ENCODE measurements around the gene ARHGAP23.
A peak's percentile ranks its signal among the peaks of the same experiment; 100 is the strongest.
"Not testable (repeated sequence)": the region's sequence is repeated elsewhere in the genome, so short reads cannot be mapped to it uniquely, and the experiment has no call there.

ARHGAP23 gene

DNA sequence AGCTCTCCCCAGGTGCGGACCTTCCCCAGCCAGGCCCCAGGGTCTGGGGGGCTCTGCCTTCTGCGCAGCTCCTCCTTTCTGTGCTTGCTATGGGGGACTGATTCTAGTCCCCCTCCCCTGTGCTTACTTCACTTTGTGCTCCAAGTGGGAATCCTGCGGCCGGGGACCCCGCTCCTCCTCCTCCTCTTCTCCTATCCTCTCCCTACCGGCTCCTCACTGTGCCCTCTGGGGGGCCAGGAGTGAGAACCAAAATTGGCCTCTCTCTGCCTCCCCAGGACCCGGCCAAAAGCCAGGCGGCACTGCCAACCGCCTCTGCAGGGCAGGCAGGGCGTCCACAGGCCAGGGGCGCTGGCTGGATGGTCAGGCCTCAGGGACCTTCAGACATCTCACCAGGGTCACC is 103.5 kb downstream of the ARHGAP23 start:
- not testable (repeated sequence) for H3K36me3 ChIP-seq; H3K9me3 ChIP-seq (replicated peaks in 1 of 11); H3K27me3 ChIP-seq; H4K20me1 ChIP-seq; H3K4me3 ChIP-seq; H3K27ac ChIP-seq; H3K4me2 ChIP-seq; H3K9ac ChIP-seq
- peaks cover 0 to 19% (median 8%) of the 10 kb centered on the region in 10 experiments; a peak in 11 of 20 replicates for H3K4me1 ChIP-seq

DNA sequence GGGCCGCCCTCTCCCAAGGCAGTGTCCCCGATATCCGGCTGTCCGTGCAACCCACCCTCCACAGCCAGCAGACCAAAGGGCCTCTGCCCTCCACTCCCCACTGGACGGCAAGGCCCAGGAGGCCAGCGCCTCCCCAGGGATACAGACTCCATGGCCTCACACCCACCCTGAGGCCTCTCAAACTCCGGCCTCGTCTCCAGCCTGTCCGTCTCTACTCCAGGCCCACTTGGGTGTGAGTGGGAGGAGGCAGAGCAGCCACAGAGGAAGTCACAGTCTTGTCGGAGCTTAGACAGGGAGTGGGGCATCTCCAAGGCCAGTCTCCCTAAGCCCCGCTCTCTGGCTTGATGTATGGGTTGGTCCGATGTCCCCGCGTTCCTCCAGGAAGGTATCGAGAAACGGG is 104.2 kb downstream of the ARHGAP23 start:
- Histone ChIP-seq H3K9me3 (replicated peaks in 1 of 11) (no peaks in the 10 kb centered on the region), H3K9ac (no peak overlapping the region), H3K27me3 (peaks cover 0 to 4% (median 0%) of the 10 kb centered on the region in 11 experiments; a peak in 1 of 22 replicates), H4K20me1 (no peaks in the 10 kb centered on the region; a peak in 2 of 22 replicates), H3K27ac (no peak overlapping the region), H3K4me3 (no peak overlapping the region), H3K36me3 (no peaks in the 10 kb centered on the region), H3K4me2 (no peak overlapping the region), H3K4me1 (peaks cover 0 to 19% (median 8%) of the 10 kb centered on the region in 10 experiments; a peak in 11 of 20 replicates)
- no peak for TF ChIP-seq Cebpa-rat (IDR thresholded peaks at IDR 0.05)

DNA sequence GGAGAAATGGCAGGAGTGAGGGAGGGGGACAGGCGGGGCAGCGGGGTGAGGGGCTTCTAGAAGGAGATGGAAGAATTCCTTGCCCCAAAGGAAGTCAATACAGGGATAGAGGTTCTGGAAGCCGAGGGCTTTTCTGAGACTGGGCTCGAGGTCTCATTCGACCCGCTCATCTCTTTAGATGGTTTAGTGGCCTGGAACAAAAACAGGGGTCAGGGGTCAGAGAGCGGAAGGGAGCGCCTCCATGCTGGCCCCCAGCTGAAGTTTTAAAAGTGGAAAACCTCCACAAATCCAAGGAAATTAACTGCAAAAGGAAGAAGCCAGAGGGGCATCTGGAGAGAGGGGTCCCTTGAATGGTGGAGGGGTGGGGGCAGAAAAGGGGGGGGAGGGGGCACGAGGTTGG is 105.0 kb downstream of the ARHGAP23 start:
- Histone ChIP-seq H3K4me3 (no peak overlapping the region), H3K27me3 (peaks cover 0 to 4% (median 0%) of the 10 kb centered on the region in 11 experiments; a peak in 1 of 22 replicates), H3K9me3 (replicated peaks in 1 of 11) (no peaks in the 10 kb centered on the region), H3K36me3 (no peaks in the 10 kb centered on the region), H3K4me1 (peaks cover 0 to 19% (median 8%) of the 10 kb centered on the region in 10 experiments; a peak in 11 of 20 replicates), H3K4me2 (no peak overlapping the region), H3K9ac (no peak overlapping the region), H3K27ac (no peak overlapping the region), H4K20me1 (no peaks in the 10 kb centered on the region; a peak in 2 of 22 replicates)
- TF ChIP-seq Cebpa-rat (IDR thresholded peaks at IDR 0.05) = no peak

DNA sequence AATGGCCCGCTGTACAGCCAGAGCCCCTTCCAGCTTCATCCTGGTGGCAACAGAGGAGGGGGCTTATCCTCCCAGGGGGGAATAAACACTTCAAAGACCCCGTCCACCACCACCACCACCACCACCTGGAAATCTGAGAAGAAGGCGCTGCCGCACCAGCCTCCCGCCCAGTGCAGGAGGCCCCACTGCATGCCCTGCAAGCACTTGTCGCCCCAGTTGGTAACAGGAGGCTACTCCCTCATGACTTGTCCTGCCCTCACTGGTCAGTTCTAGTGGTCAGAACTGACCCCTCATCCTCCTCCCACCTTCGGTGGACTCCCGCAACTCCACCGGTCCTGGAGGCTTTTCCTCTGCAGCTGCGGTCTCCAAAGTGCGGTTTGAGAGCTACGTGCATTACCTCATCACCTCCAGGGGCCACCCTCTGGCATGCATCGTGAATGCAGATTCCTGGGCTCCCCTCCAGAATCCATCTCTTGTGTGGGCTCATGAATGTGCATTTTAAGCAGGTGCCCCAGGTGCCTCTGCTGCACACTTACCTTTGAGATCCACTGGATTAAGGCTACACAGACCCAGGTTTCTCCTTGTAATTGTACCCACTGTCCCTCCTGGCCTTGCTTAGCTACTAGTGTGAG is 105.7 kb downstream of the ARHGAP23 start:
- no peak overlapping the region for H3K27ac ChIP-seq
- H3K4me1 ChIP-seq = peaks cover 0 to 20% (median 8%) of the 10 kb centered on the region in 10 experiments; a peak in 11 of 20 replicates
- H3K36me3 ChIP-seq = no peaks in the 10 kb centered on the region
- TF ChIP-seq Cebpa-rat (IDR thresholded peaks at IDR 0.05) = no peak
- H3K4me2 ChIP-seq = peak overlapping the region in 5 of 11 experiments; percentile 12 to 27 (median 18); a peak in 4 of 22 replicates
- H3K4me3 ChIP-seq = no peak overlapping the region
- H3K27me3 ChIP-seq = peaks cover 0 to 4% (median 0%) of the 10 kb centered on the region in 11 experiments; a peak in 1 of 22 replicates
- no peak overlapping the region for H3K9ac ChIP-seq
- H4K20me1 ChIP-seq = no peaks in the 10 kb centered on the region; a peak in 2 of 22 replicates
- no peaks in the 10 kb centered on the region for H3K9me3 ChIP-seq (replicated peaks in 1 of 11)

DNA sequence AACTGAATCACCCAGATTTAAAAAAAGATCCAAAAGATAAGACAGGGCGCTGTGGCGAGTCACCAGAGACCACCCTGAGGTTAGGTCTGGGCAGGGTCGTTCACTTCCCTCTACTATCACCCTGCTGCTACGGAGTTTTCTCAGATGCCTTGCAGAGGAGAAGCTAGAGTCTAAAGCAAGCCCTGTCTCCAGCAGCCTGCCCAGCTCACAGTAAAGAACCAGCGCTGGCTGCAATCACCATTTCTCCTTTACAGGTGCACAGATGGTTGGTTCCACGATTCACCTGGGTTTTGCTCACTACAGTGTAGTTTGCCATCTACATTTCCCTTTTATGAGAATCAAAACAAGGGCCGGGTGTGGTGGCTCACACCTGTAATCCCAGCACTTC is 106.2 kb downstream of the ARHGAP23 start:
- Histone ChIP-seq H3K4me1 (peaks cover 0 to 25% (median 13%) of the 10 kb centered on the region in 10 experiments; a peak in 13 of 20 replicates), H3K27ac (no peak overlapping the region), H3K36me3 (no peaks in the 10 kb centered on the region), H3K9me3 (replicated peaks in 1 of 11) (no peaks in the 10 kb centered on the region), H3K27me3 (peaks cover 0 to 4% (median 0%) of the 10 kb centered on the region in 11 experiments; a peak in 1 of 22 replicates), H3K4me2 (peak overlapping the region in 5 of 11 experiments; percentile 12 to 27 (median 18); a peak in 4 of 22 replicates), H3K9ac (no peak overlapping the region), H4K20me1 (no peaks in the 10 kb centered on the region; a peak in 2 of 22 replicates), H3K4me3 (no peak overlapping the region)
- TF ChIP-seq Cebpa-rat (IDR thresholded peaks at IDR 0.05) = no peak

DNA sequence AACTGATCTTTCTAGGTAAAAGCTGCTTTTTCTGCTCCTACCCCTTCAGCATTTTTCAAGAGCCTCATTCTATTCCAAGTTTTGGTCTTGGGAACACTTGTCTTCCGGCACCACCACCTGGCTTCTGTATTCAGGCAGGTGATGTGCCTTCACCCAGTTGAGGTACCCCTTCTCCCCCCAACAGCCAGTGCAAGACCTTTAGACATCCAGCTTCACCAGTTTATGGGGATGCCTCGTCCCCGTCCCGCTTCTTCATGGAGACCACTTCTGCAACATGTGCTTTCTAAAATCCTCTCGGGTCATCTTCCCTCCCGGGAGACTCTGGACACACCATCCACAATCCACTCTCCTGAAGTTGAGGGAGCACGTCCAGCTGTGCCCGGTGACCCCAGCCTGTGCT is 107.6 kb downstream of the ARHGAP23 start:
- Histone ChIP-seq H3K27ac (no peak overlapping the region), H3K27me3 (peaks cover 0 to 4% (median 0%) of the 10 kb centered on the region in 11 experiments; a peak in 1 of 22 replicates), H3K9me3 (replicated peaks in 1 of 11) (no peaks in the 10 kb centered on the region), H3K4me1 (peaks cover 0 to 21% (median 13%) of the 10 kb centered on the region in 10 experiments; a peak in 13 of 20 replicates), H3K9ac (no peak overlapping the region), H3K4me3 (no peak overlapping the region), H3K4me2 (no peak overlapping the region), H4K20me1 (no peaks in the 10 kb centered on the region; a peak in 2 of 22 replicates), H3K36me3 (no peaks in the 10 kb centered on the region)
- no peak for TF ChIP-seq Cebpa-rat (IDR thresholded peaks at IDR 0.05)

DNA sequence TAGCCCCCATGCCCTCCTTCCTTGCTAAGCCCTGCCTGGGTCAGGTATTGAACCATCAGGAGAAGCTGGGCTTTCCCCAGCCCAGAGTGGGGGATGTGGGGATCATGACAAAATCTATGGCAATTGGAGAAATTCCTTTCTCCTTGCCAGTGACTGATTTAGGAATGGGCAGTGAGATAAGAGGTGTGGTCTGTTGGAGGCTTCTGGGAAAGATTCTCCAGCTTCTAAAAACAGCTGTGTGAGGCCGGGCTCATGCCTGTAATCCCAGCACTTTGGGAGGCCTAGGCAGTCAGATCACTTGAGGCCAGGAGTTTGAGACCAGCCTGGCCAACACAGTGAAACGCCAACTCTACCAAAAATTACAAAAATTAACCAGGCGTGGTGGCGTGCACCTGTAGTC is 108.4 kb downstream of the ARHGAP23 start:
- Histone ChIP-seq H3K36me3 (no peaks in the 10 kb centered on the region), H3K27ac (no peak overlapping the region), H3K9me3 (replicated peaks in 1 of 11) (no peaks in the 10 kb centered on the region), H3K4me3 (no peak overlapping the region), H3K4me1 (peaks cover 0 to 21% (median 13%) of the 10 kb centered on the region in 10 experiments; a peak in 13 of 20 replicates), H4K20me1 (no peaks in the 10 kb centered on the region; a peak in 2 of 22 replicates), H3K4me2 (no peak overlapping the region), H3K27me3 (peaks cover 0 to 4% (median 0%) of the 10 kb centered on the region in 11 experiments; a peak in 1 of 22 replicates), H3K9ac (no peak overlapping the region)
- TF ChIP-seq Cebpa-rat (IDR thresholded peaks at IDR 0.05) = no peak

DNA sequence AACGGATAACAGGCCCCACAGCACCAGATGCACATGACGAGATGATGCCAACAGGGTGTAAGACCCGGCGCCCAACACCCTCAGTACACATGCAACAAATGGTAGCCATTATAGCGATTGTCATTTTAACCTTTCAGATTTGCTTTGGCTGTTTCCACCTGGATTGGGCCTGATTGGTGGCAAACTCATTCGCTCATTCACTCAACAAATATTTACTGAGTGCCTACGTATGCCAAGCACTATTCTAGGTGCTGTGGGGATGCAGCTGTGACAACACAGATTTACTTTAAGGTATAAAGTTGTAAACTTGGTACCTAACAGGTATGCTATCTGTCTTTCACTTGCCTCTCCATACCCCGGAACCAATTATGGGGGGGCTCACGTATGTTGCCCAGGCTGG is 110.6 kb downstream of the ARHGAP23 start:
- Histone ChIP-seq H3K9me3 (replicated peaks in 1 of 11) (no peaks in the 10 kb centered on the region), H3K27me3 (peaks cover 0 to 4% (median 0%) of the 10 kb centered on the region in 11 experiments; a peak in 1 of 22 replicates), H3K9ac (no peak overlapping the region), H3K4me1 (peaks cover 3 to 21% (median 14%) of the 10 kb centered on the region in 10 experiments; a peak in 17 of 20 replicates), H3K4me2 (peak overlapping the region in 7 of 11 experiments; percentile 10 to 54 (median 28); a peak in 7 of 22 replicates), H3K4me3 (no peak overlapping the region), H3K36me3 (no peaks in the 10 kb centered on the region), H4K20me1 (no peaks in the 10 kb centered on the region; a peak in 2 of 22 replicates), H3K27ac (no peak overlapping the region)
- TF ChIP-seq Cebpa-rat (IDR thresholded peaks at IDR 0.05) = no peak

DNA sequence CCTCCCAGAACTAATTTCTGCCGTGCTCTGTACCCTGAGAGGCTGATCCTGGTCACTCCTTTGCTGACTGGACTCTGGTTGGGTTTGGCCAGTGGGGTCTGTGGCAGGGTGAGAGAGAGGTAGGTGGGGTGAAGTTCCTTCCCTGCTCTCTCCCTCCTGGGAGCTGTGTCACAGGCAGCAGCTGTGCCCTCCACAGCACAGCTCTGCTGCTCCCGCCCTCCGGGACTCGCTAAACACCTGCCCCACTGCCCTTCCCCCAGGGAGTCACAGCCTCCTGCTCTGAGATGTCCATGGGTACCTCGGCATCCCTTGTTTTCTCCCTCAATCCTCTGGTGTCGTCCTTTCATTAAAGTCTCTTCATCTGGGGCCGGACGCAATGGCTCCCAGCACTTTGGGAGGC is 111.1 kb downstream of the ARHGAP23 start:
- Histone ChIP-seq H3K4me1 (peaks cover 6 to 21% (median 14%) of the 10 kb centered on the region in 10 experiments; a peak in 17 of 20 replicates), H3K9me3 (replicated peaks in 1 of 11) (no peaks in the 10 kb centered on the region), H3K36me3 (no peaks in the 10 kb centered on the region), H3K4me2 (peak overlapping the region in 8 of 11 experiments; percentile 10 to 54 (median 28); a peak in 9 of 22 replicates), H3K27me3 (peaks cover 0 to 4% (median 0%) of the 10 kb centered on the region in 11 experiments; a peak in 1 of 22 replicates), H4K20me1 (no peaks in the 10 kb centered on the region; a peak in 2 of 22 replicates), H3K9ac (no peak overlapping the region; a peak in 1 of 22 replicates), H3K4me3 (no peak overlapping the region), H3K27ac (no peak overlapping the region)
- TF ChIP-seq Cebpa-rat (IDR thresholded peaks at IDR 0.05) = no peak
